Upper lobe of left lung (tissue), 6 donors: ENCODE measurements around the gene TUFM. TPM values are rescaled to one million over a fixed set of nuclear protein-coding genes. Genes with fewer than 3 reads are reported as not detected.
"Not testable (repeated sequence)": the region's sequence is repeated elsewhere in the genome, so short reads cannot be mapped to it uniquely, and the experiment has no call there.

Experiments used
- ATAC-seq, 2 donors: fragments of 200-7000 bp; cut with Tn5 transposase; one replicate each; pipeline ENCODE4 v1.9.1; 2022; ENCODE audit warnings: mild to moderate bottlenecking in 2 of 2, moderate library complexity in 2 of 2; ENCODE audit not compliant: low FRiP score in 2 of 2
- DNase-seq, 2 donors: peaks; one replicate each; pipeline ENCODE4 v3.0.0-alpha.2; 2019 to 2020
- H3K27ac ChIP-seq, 4 donors: fragments of 200-600 bp; sonication (generic); one replicate each; pipeline ENCODE4 v1.5.1; 2016 to 2019
- H3K27me3 ChIP-seq, 4 donors: fragments of 200-600 bp; sonication (generic); one replicate each; pipeline ENCODE4 v1.5.1; 2017 to 2019
- H3K36me3 ChIP-seq, 4 donors: fragments of 200-600 bp; sonication (generic); one replicate each; pipeline ENCODE4 v1.5.1; 2016 to 2019
- H3K4me1 ChIP-seq, 4 donors: fragments of 200-600 bp; sonication (generic); one replicate each; pipeline ENCODE4 v1.5.1; 2018 to 2019
- H3K4me3 ChIP-seq, 4 donors: fragments of 200-600 bp; sonication (generic); one replicate each; pipeline ENCODE4 v1.5.1; 2017 to 2019; ENCODE audit warnings: mild to moderate bottlenecking in 2 of 4, moderate library complexity in 1 of 4
- H3K9me3 ChIP-seq, 4 donors: fragments of 200-600 bp; sonication (generic); one replicate each; pipeline ENCODE4 v1.5.1; 2018 to 2019
- CTCF ChIP-seq, 6 experiments: fragments of 450-650 bp in 4 of 6; fragments of 200-600 bp in 2 of 6; sonication (generic) in 2 of 6; IDR thresholded peaks; one replicate each; pipeline ENCODE4 v1.5.1; 2016 to 2019; ENCODE audit warnings: antibody characterized with exemption in 6 of 6
- WGBS, 2 donors: methylation state at CpG; one replicate each; pipeline ENCODE4 v1.1.5; 2017 to 2018; 5-methylcytosine and 5-hydroxymethylcytosine counted together
- small RNA-seq, 4 donors: library from RNA; depleted of rRNA; stranded (forward); fragments of <200 nt; gene quantifications; one replicate each; pipeline ENCODE3, GENCODE V24; 2016
- total RNA-seq, 6 donors: library from RNA; depleted of rRNA in 4 of 6; stranded (reverse); fragments of >200 nt in 4 of 6; gene quantifications; one replicate each; pipeline versions ENCODE4 v1.1.0 to v1.2.1, GENCODE V29; 2016 to 2021
- donor health status: DM: no; HTN: no; CAD: no; lungs with moderate emphysema.
- donor health status: DM: no; HTN: yes; CAD: no; lungs with severe emphysema.

Gene TUFM
- total RNA-seq, 6 donors from 2014 or later: 87.7 to 143 (median 118) TPM

GRCh38 chr16:28802235-28803019, 43.7 kb downstream of the TUFM start:
- TF ChIP-seq CTCF (IDR thresholded peaks at IDR 0.05): peak in 2 of 6 experiments; percentile 15 to 33
- peak overlapping the region in 2 of 4 donors; percentile 26 to 32 for H3K4me3 ChIP-seq
- WGBS, 2 donors: 59 to 77% methylated on average over 3 to 5 of the region's 13 CpGs
- H3K27ac ChIP-seq, H3K36me3 ChIP-seq, H3K9me3 ChIP-seq, H3K4me1 ChIP-seq, H3K27me3 ChIP-seq: not testable (repeated sequence)
- peak in 1 of 2 donors; percentile 65 for DNase-seq
- ATAC-seq: peak; percentile 94 to 97

Small RNA genes lying within 50 kb of the gene (small RNA-seq; reads per million reads assigned to genes)
- gene RF00416: 0 reads per million in 4 donors

Other genes with a start within 250 kb of the TUFM start
- 10 to 100 TPM in 5 of 6 donors, 1 to 10 TPM in 1; 5.7 to 40.8 (median 17.5) TPM for gene SULT1A2, start 249.3 kb downstream of the TUFM start, total RNA-seq
- 100 to 1,000 TPM in 4 of 6 donors, 10 to 100 TPM in 2; 46.0 to 180 (median 124) TPM for gene SULT1A1, start 236.3 kb downstream of the TUFM start, total RNA-seq
- 1 to 10 TPM in 1 of 6 donors, under 1 TPM in 1, not detected in 4; 0.67 to 2.3 TPM for gene NPIPB8, start 208.3 kb downstream of the TUFM start, total RNA-seq
- 100 to 1,000 TPM; 218 to 799 (median 446) TPM for gene EIF3C, start 134.9 kb downstream of the TUFM start, total RNA-seq
- gene NPIPB9, start 94.6 kb downstream of the TUFM start, total RNA-seq: 10 to 100 TPM in 2 of 6 donors, 1 to 10 TPM in 3, not detected in 1; 1.1 to 15.7 (median 4.7) TPM
- gene ATXN2L, start 23.3 kb downstream of the TUFM start, total RNA-seq: 100 to 1,000 TPM in 4 of 6 donors, 10 to 100 TPM in 2; 90.9 to 291 (median 128) TPM
- 100 to 1,000 TPM in 1 of 6 donors, 10 to 100 TPM in 5; 19.5 to 115 (median 54.1) TPM for gene SH2B1, start 17.5 kb upstream of the TUFM start, total RNA-seq
- gene ATP2A1, start 32.1 kb upstream of the TUFM start, total RNA-seq: 1 to 10 TPM in 1 of 6 donors, under 1 TPM in 5; 0.15 to 4.2 (median 0.57) TPM
- gene RABEP2, start 78.9 kb upstream of the TUFM start, total RNA-seq: 100 to 1,000 TPM in 1 of 6 donors, 10 to 100 TPM in 5; 25.6 to 115 (median 33.0) TPM
- 1 to 10 TPM in 2 of 6 donors, under 1 TPM in 3, not detected in 1; 0.46 to 1.4 (median 0.89) TPM for gene CD19, start 85.6 kb upstream of the TUFM start, total RNA-seq
- gene NFATC2IP, start 104.6 kb upstream of the TUFM start, total RNA-seq: 10 to 100 TPM; 24.6 to 62.9 (median 34.9) TPM
- gene SPNS1, start 128.4 kb upstream of the TUFM start, total RNA-seq: 10 to 100 TPM; 23.4 to 84.7 (median 68.7) TPM
- gene LAT, start 138.7 kb upstream of the TUFM start, total RNA-seq: 10 to 100 TPM in 4 of 6 donors, 1 to 10 TPM in 2; 3.5 to 70.2 (median 17.5) TPM